K562 (cell line): ENCODE results near the gene GUK1. TPM values are rescaled to one million over a fixed set of nuclear protein-coding genes. Genes with fewer than 3 reads are reported as not detected.
A peak's percentile ranks its signal among the peaks of the same experiment; 100 is the strongest.

Source experiments
- ATAC-seq: fragments of 200-7000 bp; cut with Tn5 transposase; 3 replicates; pipeline ENCODE4 v1.9.1; 2020; ENCODE audit warnings: moderate library complexity
- BruUV-seq: library from RNA; stranded (reverse); fragments of 400-500 nt; replicated peaks from 2 replicates; lab custom pipeline; 2021; lab: Mats Ljungman, UMichigan
- CTCF ChIA-PET: fragments of 300-600 bp; formaldehyde crosslinking; extraction: SDS; loops from one replicate; lab custom pipeline; 2021; ENCODE audit warnings: low intra/inter-chr PET ratio; lab: Yijun Ruan, JAX
- POLR2A ChIA-PET: fragments of 300-600, 350-650 bp; sonication (Branson Sonifier 250); formaldehyde crosslinking; extraction: SDS; loops from one replicate; lab custom pipeline; 2021; ENCODE audit warnings: antibody characterized with exemption, inconsistent platforms; lab: Yijun Ruan, JAX
- DNase-seq, 4 experiments: peaks; one replicate each; pipeline versions ENCODE4 v3.0.0 to v3.0.0-alpha.2; 2011 to 2018; ENCODE audit warnings: low spot score in 3 of 4, mixed read lengths in 3 of 4; ENCODE audit errors: extremely low read depth in 1 of 4
- FAIRE-seq: peaks from 2 replicates; lab custom pipeline; 2011; peaks lifted over from hg19 to GRCh38; lab: Jason Lieb, UNC
- H2AFZ ChIP-seq: 2 replicates; pipeline ENCODE4 v1.6.0; 2011; ENCODE audit warnings: low read depth, low read length, control low read depth, inconsistent platforms
- H3K27ac ChIP-seq: fragments of 200-600 bp; 3 replicates; pipeline ENCODE4 v1.8.0; 2011; ENCODE audit warnings: low read depth, mild to moderate bottlenecking, control low read depth, inconsistent platforms, low read length, moderate library complexity, mixed read lengths; ENCODE audit errors: extremely low read depth
- H3K27me3 ChIP-seq, 2 experiments: fragments of 300-600 bp in 1 of 2; 2 replicates in 1 of 2; 3 replicates in 1 of 2; pipeline versions ENCODE4 v1.6.0 to v1.8.0; 2011; ENCODE audit warnings: inconsistent platforms in 2 of 2, low read length in 2 of 2, mild to moderate bottlenecking in 1 of 2, mixed read lengths in 1 of 2, moderate library complexity in 1 of 2; ENCODE audit not compliant: control insufficient read depth in 2 of 2, insufficient read depth in 2 of 2
- H3K36me3 ChIP-seq: fragments of 300-600 bp; 3 replicates; pipeline ENCODE4 v1.8.0; 2011; ENCODE audit warnings: mild to moderate bottlenecking, low read length, inconsistent platforms; ENCODE audit not compliant: control insufficient read depth, insufficient read depth
- H3K4me1 ChIP-seq, 2 experiments: fragments of 200-600 bp in 1 of 2; replicated peaks in 1 of 2; 2 replicates in 1 of 2; 3 replicates in 1 of 2; pipeline versions ENCODE4 v1.5.1 to v1.8.0; 2011; ENCODE audit warnings: inconsistent platforms in 2 of 2, low read length in 2 of 2, mild to moderate bottlenecking in 1 of 2, mixed read lengths in 1 of 2, moderate library complexity in 1 of 2; ENCODE audit not compliant: control insufficient read depth in 2 of 2, insufficient read depth in 2 of 2
- H3K4me2 ChIP-seq: 2 replicates; pipeline ENCODE4 v1.6.1; 2011; ENCODE audit warnings: low read length, control low read depth, inconsistent platforms, mixed read lengths; ENCODE audit not compliant: insufficient read depth
- H3K4me3 ChIP-seq: fragments of 200-600 bp; sonication (generic), shearing (Covaris generic); 2 replicates; pipeline ENCODE4 v1.5.1; 2016; ENCODE audit warnings: control low read depth, inconsistent platforms
- H3K79me2 ChIP-seq: fragments of 200-600 bp; 3 replicates; pipeline ENCODE4 v1.8.0; 2011; ENCODE audit warnings: low read length, inconsistent platforms; ENCODE audit not compliant: control insufficient read depth, insufficient read depth
- H3K9ac ChIP-seq, 2 experiments: 2 replicates each; pipeline versions ENCODE4 v1.6.0 to v1.6.1; 2011; ENCODE audit warnings: low read depth in 2 of 2, low read length in 2 of 2, control low read depth in 1 of 2, inconsistent platforms in 1 of 2, mild to moderate bottlenecking in 1 of 2, mixed read lengths in 1 of 2; ENCODE audit not compliant: insufficient read depth in 1 of 2
- H3K9me1 ChIP-seq: one replicate; pipeline ENCODE4 v1.6.0; 2011; ENCODE audit warnings: inconsistent platforms, mild to moderate bottlenecking, low read length, moderate library complexity; ENCODE audit not compliant: control insufficient read depth, insufficient read depth
- H3K9me3 ChIP-seq: replicated peaks from 2 replicates; pipeline ENCODE4 v1.5.1; 2011; ENCODE audit warnings: low read depth, low read length, inconsistent platforms; ENCODE audit not compliant: control insufficient read depth, insufficient read depth
- H4K20me1 ChIP-seq: replicated peaks from 2 replicates; pipeline ENCODE4 v1.6.1; 2011; ENCODE audit warnings: low read length, inconsistent platforms, mixed read lengths; ENCODE audit not compliant: control insufficient read depth, insufficient read depth
- CHCHD3 ChIP-seq: fragments of 250-450 bp; sonication (Bioruptor Pico); IDR thresholded peaks from 2 replicates; pipeline ENCODE4 v2.1.2; 2022; ENCODE audit warnings: mild to moderate bottlenecking
- DIDO1 ChIP-seq: fragments of 450-650 bp; IDR thresholded peaks from 2 replicates; pipeline ENCODE4 v1.6.1; 2016; ENCODE audit warnings: low read depth, missing biosample characterization, missing genetic modification characterization
- GATA2 ChIP-seq: sonication (generic); formaldehyde crosslinking; IDR thresholded peaks from 2 replicates; pipeline ENCODE4 v1.4.0; 2020; ENCODE audit warnings: mild to moderate bottlenecking, missing genetic modification reagents
- GTF3C2 ChIP-seq: IDR thresholded peaks from 3 replicates; pipeline ENCODE4 v1.6.1; 2011; ENCODE audit warnings: borderline replicate concordance, mild to moderate bottlenecking, moderate library complexity; ENCODE audit not compliant: insufficient read length; ENCODE audit errors: extremely low read depth
- KAT8 ChIP-seq: fragments of 450-650 bp; IDR thresholded peaks from 2 replicates; pipeline ENCODE4 v1.6.1; 2016; ENCODE audit warnings: low read depth, mild to moderate bottlenecking
- MED1 ChIP-seq: sonication (generic); formaldehyde crosslinking; IDR thresholded peaks from 2 replicates; pipeline ENCODE4 v1.8.1; 2023; ENCODE audit warnings: missing genetic modification reagents, borderline replicate concordance
- MEF2A ChIP-seq: IDR thresholded peaks from 2 replicates; pipeline ENCODE4 v1.6.1; 2011; ENCODE audit warnings: low read depth, mild to moderate bottlenecking, low read length, moderate library complexity; ENCODE audit not compliant: control insufficient read depth
- MITF ChIP-seq: IDR thresholded peaks from 2 replicates; pipeline ENCODE4 v1.6.1; 2014; ENCODE audit warnings: antibody characterized with exemption
- POLR2AphosphoS5 ChIP-seq: IDR thresholded peaks from 2 replicates; pipeline ENCODE4 v1.6.1; 2011; ENCODE audit warnings: mild to moderate bottlenecking, low read depth, low read length, moderate library complexity; ENCODE audit not compliant: control insufficient read depth, insufficient read depth
- SREBF1 ChIP-seq: fragments of 150-350 bp; IDR thresholded peaks from 2 replicates; pipeline ENCODE4 v1.6.1; 2014; ENCODE audit warnings: antibody characterized with exemption, low read depth, low read length, borderline replicate concordance
- TFAM ChIP-seq: fragments of 250-450 bp; sonication (Bioruptor Pico); conservative IDR thresholded peaks from 2 replicates; pipeline ENCODE4 v1.5.0; 2021; ENCODE audit warnings: mild to moderate bottlenecking, moderate library complexity
- TFE3 ChIP-seq: fragments of 450-650 bp; formaldehyde crosslinking; IDR thresholded peaks from 2 replicates; pipeline ENCODE4 v1.4.0; 2020; ENCODE audit warnings: mild to moderate bottlenecking, mixed read lengths
- USF1 ChIP-seq: sonication (generic); formaldehyde crosslinking; IDR thresholded peaks from 2 replicates; pipeline ENCODE4 v1.9.0; 2022; ENCODE audit warnings: mild to moderate bottlenecking, missing genetic modification reagents
- WGBS: fragments of 100-300 bp; shearing (Covaris generic); methylation state at CpG from one replicate; pipeline ENCODE4 v1.1.6; 2016; ENCODE audit warnings: low coverage, mixed read lengths; ENCODE audit not compliant: insufficient coverage; ENCODE audit errors: missing lambda C conversion rate; 5-methylcytosine and 5-hydroxymethylcytosine counted together
- in situ Hi-C: fragments of 300-500 bp; cut with MboI; formaldehyde crosslinking; loops from 4 replicates; pipeline ENCODE4 v1.15.0; 2018; ENCODE audit warnings: inconsistent platforms, mixed read lengths
- intact Hi-C: fragments of 100-400 bp; cut with micrococcal nuclease; formaldehyde crosslinking; loops from 2 replicates; pipeline ENCODE4 v1.14.2; 2022
- polyA plus RNA-seq, 8 experiments: library from polyadenylated mRNA; depleted of rRNA in 4 of 8; stranded (reverse) in 5 of 8; unstranded in 3 of 8; fragments of >200 nt; fragmentation: Nextera tagmentation in 2 of 8; fragmentation: Illumina TruSeq in 1 of 8; extraction: Ambion mirVana in 2 of 8; extraction: Trizol in 1 of 8; gene quantifications; 2 replicates each; pipeline versions ENCODE4 v1.2.1 to v1.2.3, GENCODE V29; 2011 to 2014; ENCODE audit warnings: inconsistent platforms in 1 of 8, missing spikeins in 1 of 8
- total RNA-seq, 7 experiments: library from RNA; depleted of rRNA in 6 of 7; stranded (reverse); fragments of >200 nt in 6 of 7; fragmentation: Illumina TruSeq in 2 of 7; extraction: Trizol in 2 of 7; gene quantifications; 2 replicates each; pipeline versions ENCODE4 v1.2.1 to v1.2.3, GENCODE V29; 2011 to 2021; ENCODE audit warnings: low replicate concordance in 1 of 7

Gene GUK1
- total and polyA plus RNA-seq, 9 of the 15 experiments (the other 6 are each of a cell fraction or from before 2014, with no cell fraction given) = 7.0 to 331 (median 132) TPM

- TF ChIP-seq GTF3C2 = no peak
- TF ChIP-seq, all 486 proteins: peak for 0
Observed at GRCh38 chr1:228091084-228091483, 49.0 kb upstream of the GUK1 start (continued).

GRCh38 chr1:228092342-228093049 is 47.6 kb upstream of the GUK1 start:
- no peak for FAIRE-seq
- peaks cover 24% of the 10 kb centered on the region for H3K9me1 ChIP-seq
- POLR2A ChIA-PET = interaction anchor here (0.8 to 7.1 kb wide), 8 partner anchors 7 to 280 kb away, joined by 3 to 92 read pairs (median 5); partner anchors contain the start of gene ARF1
- TF ChIP-seq MED1 (CRISPR knock-in tag) (0 out of 2 replicates have a peak, but pooled peaks have one; percentile 32), CHCHD3 (CRISPR knock-in tag) (no peak), MEF2A (no peak), USF1 (CRISPR knock-in tag) (0 out of 2 replicates have a peak, but pooled peaks have one; percentile 10), TFE3 (CRISPR knock-in tag) (no peak), DIDO1 (tag) (no peak), POLR2AphosphoS5 (peak; percentile 57), KAT8 (no peak), SREBF1 (no peak), MITF (no peak), GATA2 (CRISPR knock-in tag) (no peak), TFAM (CRISPR knock-in tag) (no peak)

More at GRCh38 chr1:228092342-228093049, 47.6 kb upstream of the GUK1 start:
- Histone ChIP-seq H4K20me1 (peaks cover 89% of the 10 kb centered on the region), H3K4me1 (peaks cover 15 to 34% of the 10 kb centered on the region in 2 experiments; a peak in 4 of 5 replicates), H3K9ac (no peak overlapping the region), H3K36me3 (peaks cover 95% of the 10 kb centered on the region), H3K9me3 (peaks cover 17% of the 10 kb centered on the region), H3K4me2 (no peak overlapping the region), H2AFZ (no peak overlapping the region), H3K4me3 (no peak overlapping the region), H3K79me2 (peaks cover 100% of the 10 kb centered on the region), H3K27ac (no peak overlapping the region), H3K27me3 (no peaks in the 10 kb centered on the region)
- intact Hi-C loops = no loop called here
- in situ Hi-C loops = no loop called here
- ATAC-seq (no peak), DNase-seq (no peak)
- 97% methylated on average over 11 of the region's 11 CpGs for WGBS
- BruUV-seq = no TSS peak
- CTCF ChIA-PET = no interaction called here
